Measurements from ENCODE around the gene SLC7A8. TPM values are rescaled to one million over a fixed set of nuclear protein-coding genes. Genes with fewer than 3 reads are reported as not detected.

SLC7A8 gene
- polyA plus RNA-seq, 1 experiment, result 0.78 TPM

DNA sequence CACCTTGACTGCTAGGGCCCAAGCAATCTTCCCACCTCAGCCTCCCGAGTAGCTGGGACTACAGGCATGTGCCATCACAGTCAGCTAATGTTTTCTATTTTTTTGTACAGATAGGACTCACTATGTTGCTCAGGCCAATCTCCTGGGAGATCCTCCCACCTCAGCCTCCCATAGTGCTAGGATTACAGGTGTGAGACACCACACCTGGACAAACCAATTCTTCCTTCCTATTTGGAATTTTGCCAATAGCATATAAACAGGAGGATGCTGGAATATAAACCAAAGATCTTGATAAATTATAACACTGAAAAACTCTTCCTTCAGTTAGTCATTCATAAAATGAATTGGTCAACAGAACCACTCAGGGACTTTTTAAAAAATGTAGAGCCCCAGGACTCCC is 96.9 kb downstream of the SLC7A8 start:
- no peaks in the 10 kb centered on the region for H3K27me3 ChIP-seq (ENCODE audit: control insufficient read depth, insufficient read depth, low read length)
- ChIA-PET CTCF (interaction anchor here (1.0 to 17.2 kb wide), 4 partner anchors 9 to 29 kb away, joined by 3 to 317 read pairs (median 48); partner anchors contain the start of genes ACIN1 and C14orf119), POLR2A (no interaction called here)
- DNase-seq (ENCODE audit: low read depth, low spot score), result no peak
- TF ChIP-seq, protein P1, sequence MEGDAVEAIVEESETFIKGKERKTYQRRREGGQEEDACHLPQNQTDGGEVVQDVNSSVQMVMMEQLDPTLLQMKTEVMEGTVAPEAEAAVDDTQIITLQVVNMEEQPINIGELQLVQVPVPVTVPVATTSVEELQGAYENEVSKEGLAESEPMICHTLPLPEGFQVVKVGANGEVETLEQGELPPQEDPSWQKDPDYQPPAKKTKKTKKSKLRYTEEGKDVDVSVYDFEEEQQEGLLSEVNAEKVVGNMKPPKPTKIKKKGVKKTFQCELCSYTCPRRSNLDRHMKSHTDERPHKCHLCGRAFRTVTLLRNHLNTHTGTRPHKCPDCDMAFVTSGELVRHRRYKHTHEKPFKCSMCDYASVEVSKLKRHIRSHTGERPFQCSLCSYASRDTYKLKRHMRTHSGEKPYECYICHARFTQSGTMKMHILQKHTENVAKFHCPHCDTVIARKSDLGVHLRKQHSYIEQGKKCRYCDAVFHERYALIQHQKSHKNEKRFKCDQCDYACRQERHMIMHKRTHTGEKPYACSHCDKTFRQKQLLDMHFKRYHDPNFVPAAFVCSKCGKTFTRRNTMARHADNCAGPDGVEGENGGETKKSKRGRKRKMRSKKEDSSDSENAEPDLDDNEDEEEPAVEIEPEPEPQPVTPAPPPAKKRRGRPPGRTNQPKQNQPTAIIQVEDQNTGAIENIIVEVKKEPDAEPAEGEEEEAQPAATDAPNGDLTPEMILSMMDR (IDR thresholded peaks at IDR 0.05; ENCODE audit: low read depth, low read length), result no peak
- H3K4me3 ChIP-seq (ENCODE audit: low read depth, low read length), result no peak overlapping the region
- no peaks in the 10 kb centered on the region for H3K9me3 ChIP-seq (ENCODE audit: control insufficient read depth, insufficient read depth, low read length)
- no peak overlapping the region for H3K27ac ChIP-seq (ENCODE audit: low read depth, low read length)

DNA sequence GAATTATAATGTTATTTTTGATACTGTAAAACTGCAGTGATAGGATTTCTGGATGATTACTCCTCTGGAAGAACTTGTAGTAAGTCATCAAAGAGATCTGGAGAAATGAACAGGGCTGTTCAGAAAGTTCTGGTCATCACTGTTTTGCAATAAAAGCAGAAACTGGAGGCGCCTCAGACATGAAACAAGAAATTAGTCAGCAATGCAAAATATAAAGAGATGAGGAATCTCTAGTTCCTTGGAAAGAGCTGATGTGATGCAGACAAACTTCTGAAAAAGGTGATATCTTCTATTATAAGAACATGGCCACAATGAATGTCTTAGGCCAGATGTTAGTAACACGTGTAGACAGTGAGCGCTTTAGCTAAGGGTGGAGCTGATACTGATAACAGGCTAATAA is 98.0 kb downstream of the SLC7A8 start:
- CTCF ChIA-PET, result interaction anchor here (1.0 to 17.2 kb wide), 4 partner anchors 8 to 27 kb away, joined by 3 to 317 read pairs (median 48); partner anchors contain the start of genes ACIN1 and C14orf119
- DNase-seq (ENCODE audit: low read depth, low spot score), result no peak
- POLR2A ChIA-PET, result no interaction called here
- Histone ChIP-seq H3K9me3 (ENCODE audit: control insufficient read depth, insufficient read depth, low read length) (no peaks in the 10 kb centered on the region), H3K27me3 (ENCODE audit: control insufficient read depth, insufficient read depth, low read length) (no peaks in the 10 kb centered on the region), H3K4me3 (ENCODE audit: low read depth, low read length) (no peak overlapping the region), H3K27ac (ENCODE audit: low read depth, low read length) (no peak overlapping the region)
- TF ChIP-seq, protein P1 (IDR thresholded peaks at IDR 0.05; ENCODE audit: low read depth, low read length), result no peak

DNA sequence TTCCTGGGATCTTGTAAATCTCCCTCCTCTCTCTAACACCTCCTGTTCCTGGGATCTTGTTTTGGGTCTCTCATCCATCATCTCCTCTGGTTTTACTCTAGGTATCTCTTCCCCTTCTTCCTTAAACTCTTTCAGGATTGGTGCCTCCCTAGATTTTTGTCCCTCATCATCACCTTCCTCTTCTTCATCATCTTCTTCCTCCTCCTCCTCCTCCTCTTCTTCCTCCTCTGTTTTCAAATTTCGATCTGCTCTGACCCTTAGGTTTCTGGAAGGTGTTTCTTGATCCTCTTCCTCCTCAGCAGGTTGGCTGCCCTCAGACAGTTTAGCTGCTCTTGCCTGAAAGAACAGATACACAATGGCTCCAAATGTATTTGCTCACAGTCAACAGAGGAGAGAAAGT is 103.0 kb downstream of the SLC7A8 start:
- TF ChIP-seq, protein P1 (IDR thresholded peaks at IDR 0.05; ENCODE audit: low read depth, low read length), result no peak
- ChIA-PET CTCF (interaction anchor here (1.0 to 17.2 kb wide), 5 partner anchors 14 to 523 kb away, joined by 3 to 317 read pairs (median 3); partner anchors contain the start of genes ACIN1 and C14orf119), POLR2A (interaction anchor here (3.9 kb wide), 1 partner anchor 15 kb away, joined by 31 read pairs; the partner anchor contains the start of genes ACIN1 and C14orf119)
- Histone ChIP-seq H3K27ac (ENCODE audit: low read depth, low read length) (peak overlapping the region; percentile 84), H3K4me3 (ENCODE audit: low read depth, low read length) (no peak overlapping the region), H3K9me3 (ENCODE audit: control insufficient read depth, insufficient read depth, low read length) (no peaks in the 10 kb centered on the region), H3K27me3 (ENCODE audit: control insufficient read depth, insufficient read depth, low read length) (no peaks in the 10 kb centered on the region)
- DNase-seq (ENCODE audit: low read depth, low spot score), result no peak

DNA sequence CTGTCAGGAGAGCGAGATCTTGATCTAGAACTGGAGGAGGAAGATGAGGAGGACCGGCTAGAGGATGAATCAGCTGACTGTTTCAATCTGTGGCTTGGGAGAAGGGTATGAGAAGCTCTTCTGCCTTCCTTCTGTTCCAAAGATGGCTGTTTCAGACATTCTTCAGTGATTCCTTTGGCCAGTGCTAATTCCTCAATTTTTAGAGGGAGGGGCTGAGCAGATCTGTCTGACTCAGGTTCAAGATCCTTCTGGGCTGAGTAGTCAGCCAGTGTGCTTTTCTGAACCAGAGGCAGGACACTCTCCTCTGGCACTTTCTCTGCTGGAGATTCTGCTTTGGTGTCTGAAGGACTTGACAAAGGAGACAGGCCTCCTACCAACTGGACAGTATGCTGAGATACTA is 103.7 kb downstream of the SLC7A8 start:
- Histone ChIP-seq H3K27me3 (ENCODE audit: control insufficient read depth, insufficient read depth, low read length) (no peaks in the 10 kb centered on the region), H3K9me3 (ENCODE audit: control insufficient read depth, insufficient read depth, low read length) (no peaks in the 10 kb centered on the region), H3K4me3 (ENCODE audit: low read depth, low read length) (no peak overlapping the region), H3K27ac (ENCODE audit: low read depth, low read length) (peak overlapping the region; percentile 84)
- POLR2A ChIA-PET, result interaction anchor here (3.9 kb wide), 1 partner anchor 15 kb away, joined by 31 read pairs; the partner anchor contains the start of genes ACIN1 and C14orf119
- TF ChIP-seq, protein P1 (IDR thresholded peaks at IDR 0.05; ENCODE audit: low read depth, low read length), result no peak
- CTCF ChIA-PET, result interaction anchor here (1.2 to 17.2 kb wide), 4 partner anchors 9 to 523 kb away, joined by 3 to 317 read pairs (median 78); partner anchors contain the start of genes ACIN1 and C14orf119
- DNase-seq (ENCODE audit: low read depth, low spot score), result no peak

DNA sequence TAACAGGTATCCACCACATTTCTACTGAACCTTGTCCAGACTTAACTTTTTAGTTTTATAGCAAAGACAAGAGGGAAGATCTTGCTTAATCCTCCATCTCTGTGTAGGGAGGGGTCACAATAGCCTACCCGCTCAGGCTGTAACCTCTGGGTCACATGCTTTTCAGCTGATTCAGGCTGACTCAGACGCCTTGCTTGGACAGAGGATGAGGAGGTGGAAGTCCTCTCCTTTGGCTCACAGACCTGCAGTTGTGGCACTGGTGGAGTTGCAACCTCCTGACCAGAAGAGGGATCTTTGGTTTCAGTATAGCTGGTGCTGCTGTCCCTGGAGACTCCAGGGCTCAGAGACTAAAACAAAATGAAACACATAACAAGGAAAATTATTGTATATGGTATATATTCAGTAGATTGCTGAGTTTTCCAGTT is 104.8 kb downstream of the SLC7A8 start:
- H3K27ac ChIP-seq (ENCODE audit: low read depth, low read length), result peak overlapping the region; percentile 84
- ChIA-PET CTCF (interaction anchor here (1.1 to 17.2 kb wide), 8 partner anchors 10 to 106 kb away, joined by 3 to 317 read pairs (median 49); partner anchors contain the start of genes ACIN1 and C14orf119), POLR2A (interaction anchor here (0.5 to 3.9 kb wide), 4 partner anchors 10 to 21 kb away, joined by 5 to 31 read pairs (median 8); partner anchors contain the start of genes ACIN1 and C14orf119)
- no peaks in the 10 kb centered on the region for H3K27me3 ChIP-seq (ENCODE audit: control insufficient read depth, insufficient read depth, low read length)
- peak; percentile 87 for DNase-seq (ENCODE audit: low read depth, low spot score)
- no peaks in the 10 kb centered on the region for H3K9me3 ChIP-seq (ENCODE audit: control insufficient read depth, insufficient read depth, low read length)
- TF ChIP-seq, protein P1 (IDR thresholded peaks at IDR 0.05; ENCODE audit: low read depth, low read length), result no peak
- no peak overlapping the region for H3K4me3 ChIP-seq (ENCODE audit: low read depth, low read length)

Measured in AG04450 (cell line).